K562 (cell line): ENCODE data around the gene MPRIP. TPM values are rescaled to one million over a fixed set of nuclear protein-coding genes. Genes with fewer than 3 reads are reported as not detected.

Experiments used
- ATAC-seq: fragments of 200-7000 bp; cut with Tn5 transposase; 3 replicates; pipeline ENCODE4 v1.9.1; 2020; ENCODE audit warnings: moderate library complexity
- BruUV-seq: library from RNA; stranded (reverse); fragments of 400-500 nt; replicated peaks from 2 replicates; lab custom pipeline; 2021; lab: Mats Ljungman, UMichigan
- CTCF ChIA-PET: fragments of 300-600 bp; formaldehyde crosslinking; extraction: SDS; loops from one replicate; lab custom pipeline; 2021; ENCODE audit warnings: low intra/inter-chr PET ratio; lab: Yijun Ruan, JAX
- POLR2A ChIA-PET: fragments of 300-600, 350-650 bp; sonication (Branson Sonifier 250); formaldehyde crosslinking; extraction: SDS; loops from one replicate; lab custom pipeline; 2021; ENCODE audit warnings: antibody characterized with exemption, inconsistent platforms; lab: Yijun Ruan, JAX
- DNase-seq, 4 experiments: peaks; one replicate each; pipeline versions ENCODE4 v3.0.0 to v3.0.0-alpha.2; 2011 to 2018; ENCODE audit warnings: low spot score in 3 of 4, mixed read lengths in 3 of 4; ENCODE audit errors: extremely low read depth in 1 of 4
- FAIRE-seq: peaks from 2 replicates; lab custom pipeline; 2011; peaks lifted over from hg19 to GRCh38; lab: Jason Lieb, UNC
- H2AFZ ChIP-seq: 2 replicates; pipeline ENCODE4 v1.6.0; 2011; ENCODE audit warnings: low read depth, low read length, control low read depth, inconsistent platforms
- H3K27ac ChIP-seq: fragments of 200-600 bp; 3 replicates; pipeline ENCODE4 v1.8.0; 2011; ENCODE audit warnings: low read depth, mild to moderate bottlenecking, control low read depth, inconsistent platforms, low read length, moderate library complexity, mixed read lengths; ENCODE audit errors: extremely low read depth
- H3K27me3 ChIP-seq, 2 experiments: fragments of 300-600 bp in 1 of 2; 2 replicates in 1 of 2; 3 replicates in 1 of 2; pipeline versions ENCODE4 v1.6.0 to v1.8.0; 2011; ENCODE audit warnings: inconsistent platforms in 2 of 2, low read length in 2 of 2, mild to moderate bottlenecking in 1 of 2, mixed read lengths in 1 of 2, moderate library complexity in 1 of 2; ENCODE audit not compliant: control insufficient read depth in 2 of 2, insufficient read depth in 2 of 2
- H3K36me3 ChIP-seq: fragments of 300-600 bp; 3 replicates; pipeline ENCODE4 v1.8.0; 2011; ENCODE audit warnings: mild to moderate bottlenecking, low read length, inconsistent platforms; ENCODE audit not compliant: control insufficient read depth, insufficient read depth
- H3K4me1 ChIP-seq, 2 experiments: fragments of 200-600 bp in 1 of 2; replicated peaks in 1 of 2; 2 replicates in 1 of 2; 3 replicates in 1 of 2; pipeline versions ENCODE4 v1.5.1 to v1.8.0; 2011; ENCODE audit warnings: inconsistent platforms in 2 of 2, low read length in 2 of 2, mild to moderate bottlenecking in 1 of 2, mixed read lengths in 1 of 2, moderate library complexity in 1 of 2; ENCODE audit not compliant: control insufficient read depth in 2 of 2, insufficient read depth in 2 of 2
- H3K4me2 ChIP-seq: 2 replicates; pipeline ENCODE4 v1.6.1; 2011; ENCODE audit warnings: low read length, control low read depth, inconsistent platforms, mixed read lengths; ENCODE audit not compliant: insufficient read depth
- H3K4me3 ChIP-seq: fragments of 200-600 bp; sonication (generic), shearing (Covaris generic); 2 replicates; pipeline ENCODE4 v1.5.1; 2016; ENCODE audit warnings: control low read depth, inconsistent platforms
- H3K79me2 ChIP-seq: fragments of 200-600 bp; 3 replicates; pipeline ENCODE4 v1.8.0; 2011; ENCODE audit warnings: low read length, inconsistent platforms; ENCODE audit not compliant: control insufficient read depth, insufficient read depth
- H3K9ac ChIP-seq, 2 experiments: 2 replicates each; pipeline versions ENCODE4 v1.6.0 to v1.6.1; 2011; ENCODE audit warnings: low read depth in 2 of 2, low read length in 2 of 2, control low read depth in 1 of 2, inconsistent platforms in 1 of 2, mild to moderate bottlenecking in 1 of 2, mixed read lengths in 1 of 2; ENCODE audit not compliant: insufficient read depth in 1 of 2
- H3K9me1 ChIP-seq: one replicate; pipeline ENCODE4 v1.6.0; 2011; ENCODE audit warnings: inconsistent platforms, mild to moderate bottlenecking, low read length, moderate library complexity; ENCODE audit not compliant: control insufficient read depth, insufficient read depth
- H3K9me3 ChIP-seq: replicated peaks from 2 replicates; pipeline ENCODE4 v1.5.1; 2011; ENCODE audit warnings: low read depth, low read length, inconsistent platforms; ENCODE audit not compliant: control insufficient read depth, insufficient read depth
- H4K20me1 ChIP-seq: replicated peaks from 2 replicates; pipeline ENCODE4 v1.6.1; 2011; ENCODE audit warnings: low read length, inconsistent platforms, mixed read lengths; ENCODE audit not compliant: control insufficient read depth, insufficient read depth
- DDX20 ChIP-seq: fragments of 450-650 bp; IDR thresholded peaks from 2 replicates; pipeline ENCODE4 v1.6.1; 2016; ENCODE audit warnings: missing genetic modification characterization, low read depth, mild to moderate bottlenecking, missing compliant biosample characterization, moderate library complexity
- ELF4 ChIP-seq: fragments of 450-650 bp; formaldehyde crosslinking; IDR thresholded peaks from 2 replicates; pipeline ENCODE4 v1.4.0; 2022; ENCODE audit warnings: missing genetic modification characterization
- LARP7 ChIP-seq: fragments of 450-650 bp; IDR thresholded peaks from 2 replicates; pipeline ENCODE4 v1.6.1; 2016
- POU5F1 ChIP-seq: fragments of 150-350 bp; IDR thresholded peaks from 2 replicates; pipeline ENCODE4 v1.6.1; 2014; ENCODE audit warnings: borderline replicate concordance, low read length, low read depth, mild to moderate bottlenecking; ENCODE audit not compliant: partially characterized antibody
- SIX5 ChIP-seq, 2 experiments: IDR thresholded peaks; 2 replicates each; pipeline ENCODE4 v1.6.1; 2011; ENCODE audit warnings: low read length in 2 of 2, borderline replicate concordance in 1 of 2, low read depth in 1 of 2, mild to moderate bottlenecking in 1 of 2, moderate library complexity in 1 of 2; ENCODE audit not compliant: insufficient read depth in 1 of 2
- SUPT5H ChIP-seq: fragments of 450-650 bp; IDR thresholded peaks from 2 replicates; pipeline ENCODE4 v1.6.1; 2016
- ZNF174 ChIP-seq: fragments of 250-450 bp; sonication (Bioruptor Pico); IDR thresholded peaks from 2 replicates; pipeline ENCODE4 v1.4.0; 2020; ENCODE audit warnings: mild to moderate bottlenecking
- ZNF311 ChIP-seq: fragments of 250-450 bp; sonication (Bioruptor Pico); IDR thresholded peaks from 2 replicates; pipeline ENCODE4 v1.4.0; 2020; ENCODE audit warnings: mild to moderate bottlenecking, moderate library complexity
- ZNF354B ChIP-seq: fragments of 250-450 bp; sonication (Bioruptor Pico); IDR thresholded peaks from 2 replicates; pipeline ENCODE4 v1.4.0; 2020
- WGBS: fragments of 100-300 bp; shearing (Covaris generic); methylation state at CpG from one replicate; pipeline ENCODE4 v1.1.6; 2016; ENCODE audit warnings: low coverage, mixed read lengths; ENCODE audit not compliant: insufficient coverage; ENCODE audit errors: missing lambda C conversion rate; 5-methylcytosine and 5-hydroxymethylcytosine counted together
- in situ Hi-C: fragments of 300-500 bp; cut with MboI; formaldehyde crosslinking; loops from 4 replicates; pipeline ENCODE4 v1.15.0; 2018; ENCODE audit warnings: inconsistent platforms, mixed read lengths
- intact Hi-C: fragments of 100-400 bp; cut with micrococcal nuclease; formaldehyde crosslinking; loops from 2 replicates; pipeline ENCODE4 v1.14.2; 2022
- polyA plus RNA-seq, 8 experiments: library from polyadenylated mRNA; depleted of rRNA in 4 of 8; stranded (reverse) in 5 of 8; unstranded in 3 of 8; fragments of >200 nt; fragmentation: Nextera tagmentation in 2 of 8; fragmentation: Illumina TruSeq in 1 of 8; extraction: Ambion mirVana in 2 of 8; extraction: Trizol in 1 of 8; gene quantifications; 2 replicates each; pipeline versions ENCODE4 v1.2.1 to v1.2.3, GENCODE V29; 2011 to 2014; ENCODE audit warnings: inconsistent platforms in 1 of 8, missing spikeins in 1 of 8
- total RNA-seq, 7 experiments: library from RNA; depleted of rRNA in 6 of 7; stranded (reverse); fragments of >200 nt in 6 of 7; fragmentation: Illumina TruSeq in 2 of 7; extraction: Trizol in 2 of 7; gene quantifications; 2 replicates each; pipeline versions ENCODE4 v1.2.1 to v1.2.3, GENCODE V29; 2011 to 2021; ENCODE audit warnings: low replicate concordance in 1 of 7
- TF ChIP-seq, protein P1 (sequence below): sonication (generic); formaldehyde crosslinking; IDR thresholded peaks from 2 replicates; pipeline ENCODE4 v1.8.0; 2022; ENCODE audit warnings: mild to moderate bottlenecking, missing genetic modification reagents
- TF ChIP-seq, protein P2 (sequence below), 2 experiments: fragments of 200-800 bp in 1 of 2; sonication (Bioruptor generic) in 1 of 2; sonication (generic) in 1 of 2; formaldehyde crosslinking in 1 of 2; IDR thresholded peaks in 1 of 2; conservative IDR thresholded peaks in 1 of 2; 2 replicates each; pipeline versions ENCODE4 v1.5.0 to v1.6.1; 2016 to 2020; ENCODE audit warnings: missing compliant biosample characterization in 1 of 2, missing genetic modification characterization in 1 of 2, missing genetic modification reagents in 1 of 2
- TF ChIP-seq, protein P3 (sequence below): fragments of 450-650 bp; IDR thresholded peaks from 2 replicates; pipeline ENCODE4 v1.7.0; 2016; ENCODE audit warnings: borderline replicate concordance
- TF ChIP-seq, protein P4 (sequence below): sonication (generic); formaldehyde crosslinking; IDR thresholded peaks from 2 replicates; pipeline ENCODE4 v1.8.1; 2022; ENCODE audit warnings: missing genetic modification reagents

MPRIP gene
- total and polyA plus RNA-seq, 9 of the 15 experiments (the other 6 are each of a cell fraction or from before 2014, with no cell fraction given), result 10.0 to 72.6 (median 30.1) TPM

DNA sequence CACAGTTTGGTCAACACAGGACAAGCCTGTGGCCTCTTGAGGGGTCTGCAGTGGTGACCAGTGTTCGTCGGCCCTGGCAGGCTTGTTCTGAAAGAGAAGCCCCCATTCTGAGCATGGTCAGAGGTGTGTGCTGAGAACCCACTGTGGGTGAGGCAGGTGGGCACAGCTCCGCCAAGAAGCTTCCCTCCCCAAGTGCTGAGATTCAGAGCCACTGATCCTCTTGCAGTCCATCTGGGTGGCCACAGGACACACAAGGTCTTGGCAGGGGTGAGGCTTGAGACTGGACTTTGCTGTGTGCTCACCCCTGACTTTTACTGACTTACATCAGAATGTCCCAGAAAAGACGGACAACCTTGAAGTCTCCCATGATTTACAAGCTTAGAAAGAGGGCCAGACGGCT, 18.7 kb downstream of the MPRIP start:
- DNase-seq (no peak), ATAC-seq (no peak), FAIRE-seq (no peak)
- 0 out of 2 replicates have a peak, but pooled peaks cover 4% of the 10 kb centered on the region for H4K20me1 ChIP-seq
- WGBS, result 57% methylated on average over 3 of the region's 5 CpGs
- no peak overlapping the region for H3K27ac ChIP-seq
- intact Hi-C loops, result no loop called here
- no peaks in the 10 kb centered on the region for H3K36me3 ChIP-seq
- H3K79me2 ChIP-seq, result no peaks in the 10 kb centered on the region
- BruUV-seq, result no TSS peak
- in situ Hi-C loops, result no loop called here
- CTCF ChIA-PET, result no interaction called here
- H3K4me3 ChIP-seq, result no peak overlapping the region
- no peak overlapping the region for H2AFZ ChIP-seq
- no peaks in the 10 kb centered on the region for H3K9me3 ChIP-seq
- no peak overlapping the region for H3K4me2 ChIP-seq
- peaks cover 0 to 2% of the 10 kb centered on the region in 2 experiments; a peak in 1 of 5 replicates for H3K4me1 ChIP-seq
- H3K9me1 ChIP-seq, result no peaks in the 10 kb centered on the region
- no peaks in the 10 kb centered on the region for H3K27me3 ChIP-seq
- POLR2A ChIA-PET, result interaction anchor here (0.6 kb wide), 1 partner anchor 20 kb away, joined by 3 read pairs; no protein-coding TSS in a partner anchor
- H3K9ac ChIP-seq, result no peak overlapping the region
- TF ChIP-seq, protein P1, sequence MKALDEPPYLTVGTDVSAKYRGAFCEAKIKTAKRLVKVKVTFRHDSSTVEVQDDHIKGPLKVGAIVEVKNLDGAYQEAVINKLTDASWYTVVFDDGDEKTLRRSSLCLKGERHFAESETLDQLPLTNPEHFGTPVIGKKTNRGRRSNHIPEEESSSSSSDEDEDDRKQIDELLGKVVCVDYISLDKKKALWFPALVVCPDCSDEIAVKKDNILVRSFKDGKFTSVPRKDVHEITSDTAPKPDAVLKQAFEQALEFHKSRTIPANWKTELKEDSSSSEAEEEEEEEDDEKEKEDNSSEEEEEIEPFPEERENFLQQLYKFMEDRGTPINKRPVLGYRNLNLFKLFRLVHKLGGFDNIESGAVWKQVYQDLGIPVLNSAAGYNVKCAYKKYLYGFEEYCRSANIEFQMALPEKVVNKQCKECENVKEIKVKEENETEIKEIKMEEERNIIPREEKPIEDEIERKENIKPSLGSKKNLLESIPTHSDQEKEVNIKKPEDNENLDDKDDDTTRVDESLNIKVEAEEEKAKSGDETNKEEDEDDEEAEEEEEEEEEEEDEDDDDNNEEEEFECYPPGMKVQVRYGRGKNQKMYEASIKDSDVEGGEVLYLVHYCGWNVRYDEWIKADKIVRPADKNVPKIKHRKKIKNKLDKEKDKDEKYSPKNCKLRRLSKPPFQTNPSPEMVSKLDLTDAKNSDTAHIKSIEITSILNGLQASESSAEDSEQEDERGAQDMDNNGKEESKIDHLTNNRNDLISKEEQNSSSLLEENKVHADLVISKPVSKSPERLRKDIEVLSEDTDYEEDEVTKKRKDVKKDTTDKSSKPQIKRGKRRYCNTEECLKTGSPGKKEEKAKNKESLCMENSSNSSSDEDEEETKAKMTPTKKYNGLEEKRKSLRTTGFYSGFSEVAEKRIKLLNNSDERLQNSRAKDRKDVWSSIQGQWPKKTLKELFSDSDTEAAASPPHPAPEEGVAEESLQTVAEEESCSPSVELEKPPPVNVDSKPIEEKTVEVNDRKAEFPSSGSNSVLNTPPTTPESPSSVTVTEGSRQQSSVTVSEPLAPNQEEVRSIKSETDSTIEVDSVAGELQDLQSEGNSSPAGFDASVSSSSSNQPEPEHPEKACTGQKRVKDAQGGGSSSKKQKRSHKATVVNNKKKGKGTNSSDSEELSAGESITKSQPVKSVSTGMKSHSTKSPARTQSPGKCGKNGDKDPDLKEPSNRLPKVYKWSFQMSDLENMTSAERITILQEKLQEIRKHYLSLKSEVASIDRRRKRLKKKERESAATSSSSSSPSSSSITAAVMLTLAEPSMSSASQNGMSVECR, result no peak
- TF ChIP-seq, protein P2, sequence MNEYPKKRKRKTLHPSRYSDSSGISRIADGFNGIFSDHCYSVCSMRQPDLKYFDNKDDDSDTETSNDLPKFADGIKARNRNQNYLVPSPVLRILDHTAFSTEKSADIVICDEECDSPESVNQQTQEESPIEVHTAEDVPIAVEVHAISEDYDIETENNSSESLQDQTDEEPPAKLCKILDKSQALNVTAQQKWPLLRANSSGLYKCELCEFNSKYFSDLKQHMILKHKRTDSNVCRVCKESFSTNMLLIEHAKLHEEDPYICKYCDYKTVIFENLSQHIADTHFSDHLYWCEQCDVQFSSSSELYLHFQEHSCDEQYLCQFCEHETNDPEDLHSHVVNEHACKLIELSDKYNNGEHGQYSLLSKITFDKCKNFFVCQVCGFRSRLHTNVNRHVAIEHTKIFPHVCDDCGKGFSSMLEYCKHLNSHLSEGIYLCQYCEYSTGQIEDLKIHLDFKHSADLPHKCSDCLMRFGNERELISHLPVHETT (CRISPR knock-in tag; conservative IDR thresholded peaks at IDR 0.05 in 1 of 2, IDR thresholded peaks at IDR 0.05 in 1 of 2), result no peak
- TF ChIP-seq, protein P3, sequence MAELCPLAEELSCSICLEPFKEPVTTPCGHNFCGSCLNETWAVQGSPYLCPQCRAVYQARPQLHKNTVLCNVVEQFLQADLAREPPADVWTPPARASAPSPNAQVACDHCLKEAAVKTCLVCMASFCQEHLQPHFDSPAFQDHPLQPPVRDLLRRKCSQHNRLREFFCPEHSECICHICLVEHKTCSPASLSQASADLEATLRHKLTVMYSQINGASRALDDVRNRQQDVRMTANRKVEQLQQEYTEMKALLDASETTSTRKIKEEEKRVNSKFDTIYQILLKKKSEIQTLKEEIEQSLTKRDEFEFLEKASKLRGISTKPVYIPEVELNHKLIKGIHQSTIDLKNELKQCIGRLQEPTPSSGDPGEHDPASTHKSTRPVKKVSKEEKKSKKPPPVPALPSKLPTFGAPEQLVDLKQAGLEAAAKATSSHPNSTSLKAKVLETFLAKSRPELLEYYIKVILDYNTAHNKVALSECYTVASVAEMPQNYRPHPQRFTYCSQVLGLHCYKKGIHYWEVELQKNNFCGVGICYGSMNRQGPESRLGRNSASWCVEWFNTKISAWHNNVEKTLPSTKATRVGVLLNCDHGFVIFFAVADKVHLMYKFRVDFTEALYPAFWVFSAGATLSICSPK, result no peak
- TF ChIP-seq ELF4 (CRISPR knock-in tag) (no peak), POU5F1 (no peak), SUPT5H (no peak), DDX20 (tag) (no peak), ZNF174 (CRISPR knock-in tag) (no peak), ZNF354B (CRISPR knock-in tag) (no peak), LARP7 (no peak), SIX5 (IDR thresholded peaks at IDR 0.05; ENCODE audit: borderline replicate concordance in 1 of 2, insufficient read depth in 1 of 2, low read depth in 1 of 2, low read length in 2 of 2) (no peak), ZNF311 (no peak)
- TF ChIP-seq, protein P4, sequence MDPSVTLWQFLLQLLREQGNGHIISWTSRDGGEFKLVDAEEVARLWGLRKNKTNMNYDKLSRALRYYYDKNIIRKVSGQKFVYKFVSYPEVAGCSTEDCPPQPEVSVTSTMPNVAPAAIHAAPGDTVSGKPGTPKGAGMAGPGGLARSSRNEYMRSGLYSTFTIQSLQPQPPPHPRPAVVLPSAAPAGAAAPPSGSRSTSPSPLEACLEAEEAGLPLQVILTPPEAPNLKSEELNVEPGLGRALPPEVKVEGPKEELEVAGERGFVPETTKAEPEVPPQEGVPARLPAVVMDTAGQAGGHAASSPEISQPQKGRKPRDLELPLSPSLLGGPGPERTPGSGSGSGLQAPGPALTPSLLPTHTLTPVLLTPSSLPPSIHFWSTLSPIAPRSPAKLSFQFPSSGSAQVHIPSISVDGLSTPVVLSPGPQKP (CRISPR knock-in tag), result no peak
